Measurements from ENCODE around the gene FOXP4. TPM values are rescaled to one million over a fixed set of nuclear protein-coding genes. Genes with fewer than 3 reads are reported as not detected.
A peak's percentile ranks its signal among the peaks of the same experiment; 100 is the strongest.

FOXP4 gene
- total and polyA plus RNA-seq, 2 of the 13 experiments (the other 11 are each of a cell fraction or from before 2014, with no cell fraction given): 11.0 to 12.4 TPM

DNA sequence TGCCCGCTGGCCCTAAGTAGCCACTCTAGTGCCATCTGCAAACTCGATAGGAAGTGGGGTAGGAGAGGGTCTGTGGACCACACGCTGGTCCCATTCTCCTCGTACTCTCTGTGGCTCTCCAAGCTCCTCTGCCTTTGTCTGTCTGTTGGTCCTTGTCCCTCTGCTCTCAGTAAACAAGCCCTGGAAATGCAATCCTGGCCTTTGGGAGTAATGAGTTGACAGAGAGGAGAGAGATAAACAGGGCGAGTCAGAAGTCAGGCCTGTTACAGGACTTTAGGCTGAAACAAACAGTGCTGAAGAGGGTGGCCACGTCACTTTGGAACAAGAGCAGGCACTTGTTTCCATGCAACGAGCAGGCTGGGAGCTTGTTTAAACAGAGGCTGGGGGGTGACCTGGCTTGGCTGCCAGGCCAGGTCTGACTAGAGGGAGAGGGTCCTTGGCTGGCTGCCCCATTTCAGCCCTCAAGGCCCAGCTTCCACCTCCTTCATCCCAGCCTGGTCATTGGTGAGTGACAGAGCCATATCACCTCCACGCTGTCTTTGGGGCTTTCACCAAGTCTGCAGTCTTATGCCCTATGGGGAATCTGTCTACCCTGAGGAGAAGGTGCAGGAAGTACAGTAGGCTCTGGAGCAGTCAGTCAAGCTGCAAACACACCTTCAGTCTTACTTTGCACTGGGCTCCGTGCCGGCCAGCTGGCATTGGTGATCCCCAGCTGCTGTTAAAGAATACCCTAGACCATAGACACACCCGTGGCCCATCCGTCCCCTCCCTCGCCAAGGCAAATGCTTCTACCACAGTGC, 22.6 kb downstream of the FOXP4 start (continued):
- TF ChIP-seq, protein P1, sequence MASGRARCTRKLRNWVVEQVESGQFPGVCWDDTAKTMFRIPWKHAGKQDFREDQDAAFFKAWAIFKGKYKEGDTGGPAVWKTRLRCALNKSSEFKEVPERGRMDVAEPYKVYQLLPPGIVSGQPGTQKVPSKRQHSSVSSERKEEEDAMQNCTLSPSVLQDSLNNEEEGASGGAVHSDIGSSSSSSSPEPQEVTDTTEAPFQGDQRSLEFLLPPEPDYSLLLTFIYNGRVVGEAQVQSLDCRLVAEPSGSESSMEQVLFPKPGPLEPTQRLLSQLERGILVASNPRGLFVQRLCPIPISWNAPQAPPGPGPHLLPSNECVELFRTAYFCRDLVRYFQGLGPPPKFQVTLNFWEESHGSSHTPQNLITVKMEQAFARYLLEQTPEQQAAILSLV (CRISPR knock-in tag; IDR thresholded peaks at IDR 0.05; ENCODE audit: borderline replicate concordance): peak; percentile 83
- no peak for TF ChIP-seq ZNF326 (CRISPR knock-in tag; IDR thresholded peaks at IDR 0.05; ENCODE audit: borderline replicate concordance)
- TF ChIP-seq ZNF121 (CRISPR knock-in tag; IDR thresholded peaks at IDR 0.05): peak; percentile 11; the same call in 1 of the 2 replicates
- TF ChIP-seq CREB1 (IDR thresholded peaks at IDR 0.05): peak; percentile 89
- TF ChIP-seq CREB1 (CRISPR knock-in tag; IDR thresholded peaks at IDR 0.05): peak; percentile 93
- TF ChIP-seq ZNF296 (CRISPR knock-in tag; conservative IDR thresholded peaks at IDR 0.05): 0 out of 2 replicates have a peak, but pooled peaks have one; percentile 15
- peak; percentile 98 for TF ChIP-seq SALL1 (CRISPR knock-in tag; IDR thresholded peaks at IDR 0.05)
- TF ChIP-seq MAZ (IDR thresholded peaks at IDR 0.05; ENCODE audit: borderline replicate concordance, low read depth, low read length): peak; percentile 62; the same call in 1 of the 2 replicates
- TF ChIP-seq MAZ (CRISPR knock-in tag; IDR thresholded peaks at IDR 0.05; ENCODE audit: low read depth): peak; percentile 92
- TF ChIP-seq, protein P2, sequence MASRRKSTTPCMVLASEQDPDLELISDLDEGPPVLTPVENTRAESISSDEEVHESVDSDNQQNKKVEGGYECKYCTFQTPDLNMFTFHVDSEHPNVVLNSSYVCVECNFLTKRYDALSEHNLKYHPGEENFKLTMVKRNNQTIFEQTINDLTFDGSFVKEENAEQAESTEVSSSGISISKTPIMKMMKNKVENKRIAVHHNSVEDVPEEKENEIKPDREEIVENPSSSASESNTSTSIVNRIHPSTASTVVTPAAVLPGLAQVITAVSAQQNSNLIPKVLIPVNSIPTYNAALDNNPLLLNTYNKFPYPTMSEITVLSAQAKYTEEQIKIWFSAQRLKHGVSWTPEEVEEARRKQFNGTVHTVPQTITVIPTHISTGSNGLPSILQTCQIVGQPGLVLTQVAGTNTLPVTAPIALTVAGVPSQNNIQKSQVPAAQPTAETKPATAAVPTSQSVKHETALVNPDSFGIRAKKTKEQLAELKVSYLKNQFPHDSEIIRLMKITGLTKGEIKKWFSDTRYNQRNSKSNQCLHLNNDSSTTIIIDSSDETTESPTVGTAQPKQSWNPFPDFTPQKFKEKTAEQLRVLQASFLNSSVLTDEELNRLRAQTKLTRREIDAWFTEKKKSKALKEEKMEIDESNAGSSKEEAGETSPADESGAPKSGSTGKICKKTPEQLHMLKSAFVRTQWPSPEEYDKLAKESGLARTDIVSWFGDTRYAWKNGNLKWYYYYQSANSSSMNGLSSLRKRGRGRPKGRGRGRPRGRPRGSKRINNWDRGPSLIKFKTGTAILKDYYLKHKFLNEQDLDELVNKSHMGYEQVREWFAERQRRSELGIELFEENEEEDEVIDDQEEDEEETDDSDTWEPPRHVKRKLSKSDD (CRISPR knock-in tag; IDR thresholded peaks at IDR 0.05; ENCODE audit: low read depth): no peak
- TF ChIP-seq, protein P3, sequence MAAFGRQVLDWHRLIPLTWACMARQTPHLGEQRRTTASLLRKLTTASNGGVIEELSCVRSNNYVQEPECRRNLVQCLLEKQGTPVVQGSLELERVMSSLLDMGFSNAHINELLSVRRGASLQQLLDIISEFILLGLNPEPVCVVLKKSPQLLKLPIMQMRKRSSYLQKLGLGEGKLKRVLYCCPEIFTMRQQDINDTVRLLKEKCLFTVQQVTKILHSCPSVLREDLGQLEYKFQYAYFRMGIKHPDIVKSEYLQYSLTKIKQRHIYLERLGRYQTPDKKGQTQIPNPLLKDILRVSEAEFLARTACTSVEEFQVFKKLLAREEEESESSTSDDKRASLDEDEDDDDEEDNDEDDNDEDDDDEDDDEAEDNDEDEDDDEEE (CRISPR knock-in tag; IDR thresholded peaks at IDR 0.05): peak; percentile 84
- TF ChIP-seq, protein P4, sequence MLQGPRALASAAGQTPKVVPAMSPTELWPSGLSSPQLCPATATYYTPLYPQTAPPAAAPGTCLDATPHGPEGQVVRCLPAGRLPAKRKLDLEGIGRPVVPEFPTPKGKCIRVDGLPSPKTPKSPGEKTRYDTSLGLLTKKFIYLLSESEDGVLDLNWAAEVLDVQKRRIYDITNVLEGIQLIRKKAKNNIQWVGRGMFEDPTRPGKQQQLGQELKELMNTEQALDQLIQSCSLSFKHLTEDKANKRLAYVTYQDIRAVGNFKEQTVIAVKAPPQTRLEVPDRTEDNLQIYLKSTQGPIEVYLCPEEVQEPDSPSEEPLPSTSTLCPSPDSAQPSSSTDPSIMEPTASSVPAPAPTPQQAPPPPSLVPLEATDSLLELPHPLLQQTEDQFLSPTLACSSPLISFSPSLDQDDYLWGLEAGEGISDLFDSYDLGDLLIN (CRISPR knock-in tag; IDR thresholded peaks at IDR 0.05; ENCODE audit: borderline replicate concordance): no peak
- TF ChIP-seq ZC3H13 (CRISPR knock-in tag; IDR thresholded peaks at IDR 0.05): peak; percentile 74; the same call in 1 of the 2 replicates
- TF ChIP-seq ARNTL (CRISPR knock-in tag; IDR thresholded peaks at IDR 0.05): peak; percentile 77; the same call in 1 of the 2 replicates
- TF ChIP-seq ZNF441 (CRISPR knock-in tag; IDR thresholded peaks at IDR 0.05; ENCODE audit: borderline replicate concordance): peak; percentile 89
- TF ChIP-seq, protein P5, sequence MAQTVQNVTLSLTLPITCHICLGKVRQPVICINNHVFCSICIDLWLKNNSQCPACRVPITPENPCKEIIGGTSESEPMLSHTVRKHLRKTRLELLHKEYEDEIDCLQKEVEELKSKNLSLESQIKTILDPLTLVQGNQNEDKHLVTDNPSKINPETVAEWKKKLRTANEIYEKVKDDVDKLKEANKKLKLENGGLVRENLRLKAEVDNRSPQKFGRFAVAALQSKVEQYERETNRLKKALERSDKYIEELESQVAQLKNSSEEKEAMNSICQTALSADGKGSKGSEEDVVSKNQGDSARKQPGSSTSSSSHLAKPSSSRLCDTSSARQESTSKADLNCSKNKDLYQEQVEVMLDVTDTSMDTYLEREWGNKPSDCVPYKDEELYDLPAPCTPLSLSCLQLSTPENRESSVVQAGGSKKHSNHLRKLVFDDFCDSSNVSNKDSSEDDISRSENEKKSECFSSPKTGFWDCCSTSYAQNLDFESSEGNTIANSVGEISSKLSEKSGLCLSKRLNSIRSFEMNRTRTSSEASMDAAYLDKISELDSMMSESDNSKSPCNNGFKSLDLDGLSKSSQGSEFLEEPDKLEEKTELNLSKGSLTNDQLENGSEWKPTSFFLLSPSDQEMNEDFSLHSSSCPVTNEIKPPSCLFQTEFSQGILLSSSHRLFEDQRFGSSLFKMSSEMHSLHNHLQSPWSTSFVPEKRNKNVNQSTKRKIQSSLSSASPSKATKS (CRISPR knock-in tag; IDR thresholded peaks at IDR 0.05): no peak
- no peak; the same call in 1 of the 2 replicates for TF ChIP-seq POLR2G (IDR thresholded peaks at IDR 0.05; ENCODE audit: low read depth, low read length)

Measured in HepG2 (cell line).